Thymus (tissue), 11 donors: Measurements from ENCODE around the gene VPS33B. TPM values are rescaled to one million over a fixed set of nuclear protein-coding genes. Genes with fewer than 3 reads are reported as not detected.
A peak's percentile ranks its signal among the peaks of the same experiment; 100 is the strongest.

Source experiments
- DNase-seq, 9 donors: peaks; one replicate each; pipeline ENCODE4 v3.0.0-alpha.2; 2013; ENCODE audit warnings: low spot score in 9 of 9, low read depth in 6 of 9, missing footprints in 1 of 9
- H3K27ac ChIP-seq, 2 donors: one replicate each; pipeline ENCODE4 v1.5.1; 2013; ENCODE audit warnings: control low read depth in 1 of 2, low read depth in 1 of 2, low read length in 1 of 2, mild to moderate bottlenecking in 1 of 2, moderate library complexity in 1 of 2
- H3K27me3 ChIP-seq, 2 donors: one replicate each; pipeline ENCODE4 v1.5.1; 2013; ENCODE audit warnings: low read length in 1 of 2; ENCODE audit not compliant: control insufficient read depth in 2 of 2, insufficient read depth in 1 of 2
- H3K36me3 ChIP-seq, 2 donors: one replicate each; pipeline ENCODE4 v1.5.1; 2013; ENCODE audit warnings: low read length in 1 of 2, mild to moderate bottlenecking in 1 of 2, moderate library complexity in 1 of 2; ENCODE audit not compliant: control insufficient read depth in 2 of 2, insufficient read depth in 2 of 2
- H3K4me1 ChIP-seq, 2 donors: one replicate each; pipeline ENCODE4 v1.5.1; 2013; ENCODE audit warnings: low read length in 2 of 2; ENCODE audit not compliant: control insufficient read depth in 2 of 2, insufficient read depth in 2 of 2
- H3K4me3 ChIP-seq, 2 donors: one replicate each; pipeline ENCODE4 v1.5.1; 2013; ENCODE audit warnings: low read length in 2 of 2, control low read depth in 1 of 2, mild to moderate bottlenecking in 1 of 2
- H3K9me3 ChIP-seq, 2 donors: one replicate each; pipeline ENCODE4 v1.5.1; 2013; ENCODE audit warnings: low read length in 1 of 2, mild to moderate bottlenecking in 1 of 2; ENCODE audit not compliant: control insufficient read depth in 2 of 2, insufficient read depth in 1 of 2
- WGBS: extraction: QIAGEN DNeasy Blood & Tissue Kit; methylation state at CpG from one replicate; pipeline ENCODE4 v1.1.7; 2013; 5-methylcytosine and 5-hydroxymethylcytosine counted together
- polyA plus RNA-seq: library from polyadenylated mRNA; stranded (reverse); fragments of 200-250 nt; gene quantifications from one replicate; pipeline ENCODE4 v1.2.3, GENCODE V29; 2013
- total RNA-seq: library from RNA; stranded (reverse); fragments of 120-200 nt; gene quantifications from one replicate; pipeline ENCODE4 v1.2.4, GENCODE V29; 2013
- donor health status: healthy.

The VPS33B gene
- total and polyA plus RNA-seq, 2 donors = 8.7 to 19.0 TPM

- Histone ChIP-seq H3K4me3 (no peak overlapping the region), H3K27me3 (no peaks in the 10 kb centered on the region), H3K4me1 (peaks cover 0 to 3% of the 10 kb centered on the region in 2 donors), H3K27ac (no peak overlapping the region), H3K36me3 (no peaks in the 10 kb centered on the region), H3K9me3 (no peaks in the 10 kb centered on the region)
- 93% methylated on average over 11 of the region's 11 CpGs for WGBS
- DNase-seq = no peak
Observed at GRCh38 chr15:91043202-91043874, 20.9 kb upstream of the VPS33B start.

GRCh38 chr15:91040856-91041255 is 18.5 kb upstream of the VPS33B start:
- Histone ChIP-seq H3K27ac (no peak overlapping the region), H3K36me3 (no peaks in the 10 kb centered on the region), H3K27me3 (peaks cover 0 to 2% of the 10 kb centered on the region in 2 donors), H3K4me1 (no peaks in the 10 kb centered on the region), H3K9me3 (no peaks in the 10 kb centered on the region), H3K4me3 (no peak overlapping the region)
- 84% methylated on average over 8 of the region's 8 CpGs for WGBS
- DNase-seq = no peak

- no peaks in the 10 kb centered on the region for H3K9me3 ChIP-seq
- no peak for DNase-seq
- no peaks in the 10 kb centered on the region for H3K4me1 ChIP-seq
- H3K27me3 ChIP-seq = peaks cover 0 to 2% of the 10 kb centered on the region in 2 donors
- WGBS = 90% methylated on average over 3 of the region's 3 CpGs
- H3K36me3 ChIP-seq = no peaks in the 10 kb centered on the region
- H3K4me3 ChIP-seq = no peak overlapping the region
- no peak overlapping the region for H3K27ac ChIP-seq
Observed at GRCh38 chr15:91039996-91040395, 17.6 kb upstream of the VPS33B start.

GRCh38 chr15:91032919-91033803 is 10.8 kb upstream of the VPS33B start:
- DNase-seq = peak in 5 of 9 donors; percentile 19 to 59 (median 50)
- no peak overlapping the region for H3K4me3 ChIP-seq
- no peaks in the 10 kb centered on the region for H3K9me3 ChIP-seq
- WGBS = 56% methylated on average over 12 of the region's 12 CpGs
- no peaks in the 10 kb centered on the region for H3K36me3 ChIP-seq
- no peaks in the 10 kb centered on the region for H3K4me1 ChIP-seq
- no peak overlapping the region for H3K27ac ChIP-seq
- H3K27me3 ChIP-seq = peaks cover 0 to 5% of the 10 kb centered on the region in 2 donors

GRCh38 chr15:91031796-91032195 is 9.4 kb upstream of the VPS33B start:
- WGBS = 90% methylated on average over 10 of the region's 10 CpGs
- Histone ChIP-seq H3K4me1 (no peaks in the 10 kb centered on the region), H3K27ac (no peak overlapping the region), H3K4me3 (no peak overlapping the region), H3K27me3 (peaks cover 0 to 3% of the 10 kb centered on the region in 2 donors), H3K36me3 (no peaks in the 10 kb centered on the region), H3K9me3 (no peaks in the 10 kb centered on the region)
- no peak for DNase-seq

GRCh38 chr15:91027677-91028076 is 5.3 kb upstream of the VPS33B start:
- no peaks in the 10 kb centered on the region for H3K9me3 ChIP-seq
- H3K27ac ChIP-seq = no peak overlapping the region
- no peaks in the 10 kb centered on the region for H3K27me3 ChIP-seq
- no peaks in the 10 kb centered on the region for H3K36me3 ChIP-seq
- DNase-seq = no peak
- H3K4me1 ChIP-seq = no peaks in the 10 kb centered on the region
- H3K4me3 ChIP-seq = no peak overlapping the region
- WGBS = 80% methylated on average over 1 of the region's 1 CpG

GRCh38 chr15:91023720-91024119 is 1.3 kb upstream of the VPS33B start:
- Histone ChIP-seq H3K27me3 (no peaks in the 10 kb centered on the region), H3K4me3 (no peak overlapping the region)
- WGBS = 98% methylated on average over 7 of the region's 7 CpGs

GRCh38 chr15:91022832-91023129 is 387 bp upstream of the VPS33B start:
- H3K27me3 ChIP-seq = no peaks in the 10 kb centered on the region
- DNase-seq = peak in 1 of 9 donors; percentile 1
- peak overlapping the region; percentile 68 to 69 for H3K4me3 ChIP-seq
- peak overlapping the region in 1 of 2 donors; percentile 39 for H3K27ac ChIP-seq
- WGBS = 33% methylated on average over 1 of the region's 1 CpG
- H3K36me3 ChIP-seq = no peaks in the 10 kb centered on the region
- H3K4me1 ChIP-seq = peaks cover 0 to 8% of the 10 kb centered on the region in 2 donors
- H3K9me3 ChIP-seq = no peaks in the 10 kb centered on the region

More at GRCh38 chr15:91023720-91024119, 1.3 kb upstream of the VPS33B start:
- H3K4me1 ChIP-seq = peaks cover 0 to 8% of the 10 kb centered on the region in 2 donors
- no peaks in the 10 kb centered on the region for H3K9me3 ChIP-seq
- no peaks in the 10 kb centered on the region for H3K36me3 ChIP-seq
- DNase-seq = no peak
- H3K27ac ChIP-seq = no peak overlapping the region

GRCh38 chr15:91021516-91022074 is 799 bp downstream of the VPS33B start:
- no peaks in the 10 kb centered on the region for H3K9me3 ChIP-seq
- peak overlapping the region; percentile 68 to 69 for H3K4me3 ChIP-seq
- peaks cover 0 to 8% of the 10 kb centered on the region in 2 donors for H3K4me1 ChIP-seq
- peak in 2 of 9 donors; percentile 2 to 4 for DNase-seq
- peak overlapping the region in 1 of 2 donors; percentile 2 for H3K27ac ChIP-seq
- peaks cover 4 to 5% of the 10 kb centered on the region in 2 donors for H3K36me3 ChIP-seq
- no peaks in the 10 kb centered on the region for H3K27me3 ChIP-seq
- 25% methylated on average over 4 of the region's 4 CpGs for WGBS
